ENCODE results near the gene GRB7. TPM values are rescaled to one million over a fixed set of nuclear protein-coding genes. Genes with fewer than 3 reads are reported as not detected.

Gene GRB7
- not detected in 2 replicates for total RNA-seq
- polyA plus RNA-seq = 0.04 and 0.06 TPM in 2 replicates
- 0.04 TPM in 1 of 2 replicates, not detected in the other for polyA plus RNA-seq (2011; cell fraction: cytosol; rRNA removed)
- polyA plus RNA-seq (2011; cell fraction: nucleus; rRNA removed) = 0.17 and 0.24 TPM in 2 replicates
- 0.15 and 0.35 TPM in 2 replicates for polyA plus RNA-seq (2012)
- polyA minus RNA-seq = 0.36 TPM in 1 of 2 replicates, not detected in the other
- 2.7 TPM for polyA minus RNA-seq (2011; cell fraction: cytosol; rRNA and poly(A)+ RNA removed)
- polyA minus RNA-seq (2011; cell fraction: nucleus; rRNA and poly(A)+ RNA removed) = not detected in 2 replicates
- Bru-seq, nascent RNA = not detected
- percentile 12 among the genes with signal in this experiment for BruChase-seq, experiment 1, labeled RNA remaining after a 6-hour chase
- BruChase-seq, experiment 2, labeled RNA remaining after a 2-hour chase = not detected
- long read RNA-seq = 0 reads

- ChIA-PET CTCF (no interaction called here), POLR2A (no interaction called here)
- FAIRE-seq = no peak
- Histone ChIP-seq H3K27ac (ENCODE audit: insufficient read depth, low read depth, low read length) (no peak within 1 kb of the TSS), H3K27me3 (ENCODE audit: control insufficient read depth in 2 of 2, insufficient read depth in 2 of 2, low read length in 2 of 2) (peaks cover 18 to 23% of the 10 kb centered on the region in 2 experiments), H3K9me1 (replicated peaks; ENCODE audit: control insufficient read depth, extremely low read depth, insufficient read depth, low read length) (no peaks in the 10 kb centered on the region), H2AFZ (ENCODE audit: low read depth, low read length) (peak within 1 kb of the TSS; percentile 66), H3K4me3 (replicated peaks in 1 of 3; ENCODE audit: insufficient read depth in 1 of 3, low read depth in 1 of 3, low read length in 3 of 3) (no peak within 1 kb of the TSS), H4K20me1 (replicated peaks; ENCODE audit: control insufficient read depth, extremely low read depth, insufficient read depth, low read length) (no peaks in the 10 kb centered on the region), H3K79me2 (ENCODE audit: control insufficient read depth, insufficient read depth, low read length) (no peaks in the 10 kb centered on the region), H3K9ac (replicated peaks; ENCODE audit: extremely low read depth, insufficient read depth, low read length) (no peak within 1 kb of the TSS), H3K36me3 (ENCODE audit: control insufficient read depth in 2 of 2, extremely low read depth in 1 of 2, insufficient read depth in 2 of 2, low read length in 2 of 2) (no peaks in the 10 kb centered on the region), H3K4me1 (ENCODE audit: control insufficient read depth, extremely low read depth, insufficient read depth, low read length) (peaks cover 14% of the 10 kb centered on the region), H3K4me2 (ENCODE audit: insufficient read depth, low read length) (no peak within 1 kb of the TSS), H3K9me3 (replicated peaks; ENCODE audit: control insufficient read depth, insufficient read depth, low read length) (no peaks in the 10 kb centered on the region)
- dilution Hi-C loops (cut with MboI; ENCODE audit: extremely low pct_ligation_motif_present, low sequenced_read_pairs) (no loop called here), intact Hi-C loops (cut with micrococcal nuclease) (loop anchor here (1.0 kb wide), 1 partner anchor 44 kb away; no protein-coding TSS in a partner anchor)
- no TSS peak for BruUV-seq (replicated peaks)
- TF ChIP-seq EZH2 (IDR thresholded peaks at IDR 0.05; ENCODE audit: borderline replicate concordance, low read depth, low read length, severe bottlenecking) = peak; percentile 76
- TF ChIP-seq MAX (IDR thresholded peaks at IDR 0.05; ENCODE audit: insufficient read depth, insufficient read length) = no peak
- no peak for TF ChIP-seq POLR2A (IDR thresholded peaks at IDR 0.05; ENCODE audit: low read depth, low read length)
- no peak for TF ChIP-seq GATA2 (IDR thresholded peaks at IDR 0.05; ENCODE audit: insufficient read depth, insufficient read length, low read depth, low read length)
- TF ChIP-seq MYC (IDR thresholded peaks at IDR 0.05; ENCODE audit: low read depth, low read length) = no peak
- TF ChIP-seq FOS (IDR thresholded peaks at IDR 0.05; ENCODE audit: borderline replicate concordance, insufficient read depth, low read length) = no peak
- DNase-seq (ENCODE audit: low read depth, low spot score) = no peak
Observed at GRCh38 chr17:39737760-39738567, at the start of gene GRB7. Gene GRB7, plus strand, starts transcription at chr17:39737938. Its CDS starts 4,364 bp downstream, at chr17:39742302.

Data from endothelial cell of umbilical vein (primary cell).